HEK293T (cell line): ENCODE data around the gene ID3.

Source experiments
- ARNT ChIP-seq: fragments of 450-650 bp; IDR thresholded peaks from 2 replicates; pipeline ENCODE4 v1.6.1; 2017; ENCODE audit warnings: mild to moderate bottlenecking
- BHLHE40 ChIP-seq: fragments of 450-650 bp; IDR thresholded peaks from 2 replicates; pipeline ENCODE4 v1.6.1; 2016; ENCODE audit warnings: mild to moderate bottlenecking, moderate library complexity, borderline replicate concordance
- CTBP1 ChIP-seq: fragments of 450-650 bp; IDR thresholded peaks from 2 replicates; pipeline ENCODE4 v1.6.1; 2016; ENCODE audit warnings: borderline replicate concordance
- ELF4 ChIP-seq: fragments of 450-650 bp; IDR thresholded peaks from 2 replicates; pipeline ENCODE4 v1.6.1; 2017; ENCODE audit warnings: antibody characterized with exemption
- FOXA1 ChIP-seq: fragments of 450-650 bp; IDR thresholded peaks from 2 replicates; pipeline ENCODE4 v1.6.1; 2016; ENCODE audit warnings: mild to moderate bottlenecking
- HDGF ChIP-seq: fragments of 450-650 bp; IDR thresholded peaks from 2 replicates; pipeline ENCODE4 v1.6.1; 2017; ENCODE audit warnings: antibody characterized with exemption, borderline replicate concordance
- NFRKB ChIP-seq: fragments of 450-650 bp; IDR thresholded peaks from 2 replicates; pipeline ENCODE4 v1.6.1; 2016; ENCODE audit warnings: mild to moderate bottlenecking, moderate library complexity
- SUZ12 ChIP-seq: fragments of 450-650 bp; IDR thresholded peaks from 2 replicates; pipeline ENCODE4 v1.6.1; 2016; ENCODE audit warnings: mild to moderate bottlenecking
- TARDBP ChIP-seq: fragments of 450-650 bp; IDR thresholded peaks from 2 replicates; pipeline ENCODE4 v1.6.1; 2016

GRCh38 chr1:23543707-23544443 is 15.4 kb downstream of the ID3 start:
- TF ChIP-seq HDGF (no peak), ELF4 (no peak), TARDBP (no peak), SUZ12 (no peak), FOXA1 (no peak), ARNT (no peak), NFRKB (no peak), CTBP1 (no peak), BHLHE40 (no peak)
